ENCODE results near the gene FARP2.

The FARP2 gene

GRCh38 chr2:241454837-241455485 is 98.9 kb downstream of the FARP2 start:
- no peak for TF ChIP-seq CTCF (IDR thresholded peaks at IDR 0.05; ENCODE audit: borderline replicate concordance, control extremely low read depth, extremely low read depth, insufficient read depth, missing control alignments)
- in situ Hi-C loops (cut with MboI; ENCODE audit: low sequenced_read_pairs, unreplicated experiment), result no loop called here
- DNase-seq (ENCODE audit: low spot score), result no peak

- no peak for TF ChIP-seq CTCF (IDR thresholded peaks at IDR 0.05; ENCODE audit: borderline replicate concordance, control extremely low read depth, extremely low read depth, insufficient read depth, missing control alignments)
- no peak for DNase-seq (ENCODE audit: low spot score)
- in situ Hi-C loops (cut with MboI; ENCODE audit: low sequenced_read_pairs, unreplicated experiment), result no loop called here
These were observed 100.5 kb downstream of the FARP2 start for GRCh38 chr2:241456546-241456945.

- DNase-seq (ENCODE audit: low spot score), result no peak
- no peak for TF ChIP-seq CTCF (IDR thresholded peaks at IDR 0.05; ENCODE audit: borderline replicate concordance, control extremely low read depth, extremely low read depth, insufficient read depth, missing control alignments)
- in situ Hi-C loops (cut with MboI; ENCODE audit: low sequenced_read_pairs, unreplicated experiment), result no loop called here
These were observed 102.6 kb downstream of the FARP2 start for GRCh38 chr2:241458687-241459086.

GRCh38 chr2:241459520-241459919 is 103.4 kb downstream of the FARP2 start:
- no peak for TF ChIP-seq CTCF (IDR thresholded peaks at IDR 0.05; ENCODE audit: borderline replicate concordance, control extremely low read depth, extremely low read depth, insufficient read depth, missing control alignments)
- in situ Hi-C loops (cut with MboI; ENCODE audit: low sequenced_read_pairs, unreplicated experiment), result no loop called here
- no peak for DNase-seq (ENCODE audit: low spot score)

DNA sequence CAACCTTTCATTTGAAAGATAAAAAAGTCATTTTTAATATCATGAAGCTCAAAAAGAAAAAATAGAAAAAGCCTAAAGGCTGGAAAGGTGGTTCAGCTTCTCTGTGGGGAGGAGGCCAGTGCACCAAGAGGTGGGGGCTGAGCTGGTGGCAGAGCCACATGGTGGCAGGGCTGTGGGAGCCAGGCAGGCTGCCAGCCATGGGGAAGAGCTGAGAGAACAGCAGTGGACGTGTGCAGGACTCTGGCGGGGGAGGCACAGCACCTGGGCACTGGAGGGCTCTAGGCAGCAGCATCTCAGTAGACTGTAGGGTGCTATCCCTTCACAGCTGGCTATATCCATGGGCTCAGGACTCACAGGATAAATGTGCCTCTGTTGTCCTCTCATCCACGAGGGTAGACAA is 104.5 kb downstream of the FARP2 start:
- TF ChIP-seq CTCF (IDR thresholded peaks at IDR 0.05; ENCODE audit: borderline replicate concordance, control extremely low read depth, extremely low read depth, insufficient read depth, missing control alignments), result no peak
- in situ Hi-C loops (cut with MboI; ENCODE audit: low sequenced_read_pairs, unreplicated experiment), result no loop called here
- no peak for DNase-seq (ENCODE audit: low spot score)

DNA sequence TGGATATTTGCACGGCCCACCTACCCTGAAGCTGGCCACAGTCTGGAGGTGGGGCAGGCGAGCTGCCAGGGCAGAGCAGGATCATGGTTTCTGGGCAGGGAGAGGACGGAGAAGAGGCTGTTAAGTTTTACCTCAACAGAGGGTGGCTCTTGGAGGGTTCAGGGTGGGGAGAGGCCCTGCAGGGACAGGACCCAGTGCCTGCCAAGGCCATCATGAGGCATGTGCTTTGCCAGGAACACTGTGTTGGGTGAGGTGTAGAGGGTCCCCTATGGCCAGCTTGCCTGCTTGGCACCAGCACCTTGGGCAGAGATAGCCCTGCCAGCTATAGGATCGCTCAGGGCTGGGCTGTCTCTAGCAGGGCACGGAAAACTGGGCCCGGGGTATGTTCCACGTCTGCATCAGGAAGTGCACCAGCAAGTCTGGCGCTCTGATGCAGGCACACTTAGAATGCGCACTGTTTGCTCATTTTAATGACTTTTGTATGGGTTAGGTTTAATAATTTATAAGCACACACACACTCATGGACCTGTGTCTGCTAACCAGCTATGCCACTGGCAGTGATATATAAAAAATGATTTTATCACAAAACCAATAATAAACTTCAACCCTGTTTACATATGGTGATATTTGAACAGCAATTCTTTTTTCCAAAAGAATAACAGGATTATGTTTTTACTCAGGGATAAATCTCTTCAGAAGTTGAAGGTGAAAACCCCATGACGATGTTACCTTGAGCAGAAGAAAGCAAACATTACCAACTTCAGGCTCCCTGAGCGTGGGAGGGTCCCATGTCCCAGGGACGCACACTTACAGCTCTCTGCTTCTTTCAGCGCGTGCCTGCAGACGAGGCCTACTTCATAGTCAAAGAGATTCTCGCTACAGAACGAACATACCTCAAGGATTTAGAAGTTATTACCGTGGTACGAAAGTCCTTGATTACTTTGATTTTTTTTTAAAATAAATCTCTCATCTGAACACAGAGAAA is 105.9 kb downstream of the FARP2 start:
- DNase-seq (ENCODE audit: low spot score), result no peak
- in situ Hi-C loops (cut with MboI; ENCODE audit: low sequenced_read_pairs, unreplicated experiment), result no loop called here
- TF ChIP-seq CTCF (IDR thresholded peaks at IDR 0.05; ENCODE audit: borderline replicate concordance, control extremely low read depth, extremely low read depth, insufficient read depth, missing control alignments), result no peak
